ENCODE data around the gene MPZL1. TPM values are rescaled to one million over a fixed set of nuclear protein-coding genes. Genes with fewer than 3 reads are reported as not detected.
"Not testable (repeated sequence)": the region's sequence is repeated elsewhere in the genome, so short reads cannot be mapped to it uniquely, and the experiment has no call there.

Gene MPZL1
- total and polyA plus RNA-seq, 2 donors (not counting 3 experiments of a cell fraction or from before 2014, with no cell fraction given): 41.7 to 99.1 TPM

GRCh38 chr1:167742392-167743057, 20.7 kb downstream of the MPZL1 start:
- intact Hi-C loops (cut with micrococcal nuclease); H4K20me1 ChIP-seq (replicated peaks; ENCODE audit: control insufficient read depth, extremely low read depth, insufficient read depth, low read length); BruUV-seq (replicated peaks); H3K4me2 ChIP-seq (ENCODE audit: insufficient read depth, low read length); POLR2A ChIA-PET; H3K9me3 ChIP-seq (replicated peaks; ENCODE audit: control insufficient read depth, insufficient read depth, low read length); H3K4me1 ChIP-seq (ENCODE audit: control insufficient read depth, extremely low read depth, insufficient read depth, low read length); FAIRE-seq; H3K27me3 ChIP-seq (ENCODE audit: control insufficient read depth in 2 of 2, insufficient read depth in 2 of 2, low read length in 2 of 2); H2AFZ ChIP-seq (ENCODE audit: low read depth, low read length); H3K9ac ChIP-seq (replicated peaks; ENCODE audit: extremely low read depth, insufficient read depth, low read length); H3K9me1 ChIP-seq (replicated peaks; ENCODE audit: control insufficient read depth, extremely low read depth, insufficient read depth, low read length); DNase-seq (ENCODE audit: low read depth, low spot score); H3K4me3 ChIP-seq (replicated peaks in 1 of 3; ENCODE audit: insufficient read depth in 1 of 3, low read depth in 1 of 3, low read length in 3 of 3); dilution Hi-C loops (cut with MboI; ENCODE audit: extremely low pct_ligation_motif_present, low sequenced_read_pairs); CTCF ChIA-PET; H3K36me3 ChIP-seq (ENCODE audit: control insufficient read depth in 2 of 2, extremely low read depth in 1 of 2, insufficient read depth in 2 of 2, low read length in 2 of 2); H3K27ac ChIP-seq (ENCODE audit: insufficient read depth, low read depth, low read length): not testable (repeated sequence)
- peaks cover 54% of the 10 kb centered on the region for H3K79me2 ChIP-seq (ENCODE audit: control insufficient read depth, insufficient read depth, low read length)

- no peaks in the 10 kb centered on the region for H3K9me3 ChIP-seq (replicated peaks; ENCODE audit: control insufficient read depth, insufficient read depth, low read length)
- H3K9me1 ChIP-seq (replicated peaks; ENCODE audit: control insufficient read depth, extremely low read depth, insufficient read depth, low read length): no peaks in the 10 kb centered on the region
- no TSS peak for BruUV-seq (replicated peaks)
- ChIA-PET CTCF (no interaction called here), POLR2A (no interaction called here)
- TF ChIP-seq POLR2A (IDR thresholded peaks at IDR 0.05; ENCODE audit: low read depth, low read length) (no peak), FOS (IDR thresholded peaks at IDR 0.05; ENCODE audit: borderline replicate concordance, insufficient read depth, low read length) (no peak), POLR2AphosphoS5 (IDR thresholded peaks at IDR 0.05; ENCODE audit: insufficient read depth, low read depth, low read length) (no peak), MYC (IDR thresholded peaks at IDR 0.05; ENCODE audit: low read depth, low read length) (no peak), GATA2 (IDR thresholded peaks at IDR 0.05; ENCODE audit: insufficient read depth, insufficient read length, low read depth, low read length) (no peak), CTCF (IDR thresholded peaks at IDR 0.05; ENCODE audit: extremely low read depth in 1 of 2, insufficient read depth in 1 of 2, low read depth in 1 of 2, low read length in 2 of 2) (no peak), MAX (IDR thresholded peaks at IDR 0.05; ENCODE audit: insufficient read depth, insufficient read length) (no peak), JUN (IDR thresholded peaks at IDR 0.05; ENCODE audit: borderline replicate concordance, insufficient read depth, insufficient read length, low read depth) (no peak), EZH2 (IDR thresholded peaks at IDR 0.05; ENCODE audit: borderline replicate concordance, low read depth, low read length, severe bottlenecking) (no peak)
- no peak overlapping the region for H3K27ac ChIP-seq (ENCODE audit: insufficient read depth, low read depth, low read length)
- peaks cover 6% of the 10 kb centered on the region for H4K20me1 ChIP-seq (replicated peaks; ENCODE audit: control insufficient read depth, extremely low read depth, insufficient read depth, low read length)
- no peaks in the 10 kb centered on the region for H3K27me3 ChIP-seq (ENCODE audit: control insufficient read depth in 2 of 2, insufficient read depth in 2 of 2, low read length in 2 of 2)
- dilution Hi-C loops (cut with MboI; ENCODE audit: extremely low pct_ligation_motif_present, low sequenced_read_pairs) (no loop called here), intact Hi-C loops (cut with micrococcal nuclease) (no loop called here)
- DNase-seq (ENCODE audit: low read depth, low spot score): no peak
- FAIRE-seq: no peak
- H3K36me3 ChIP-seq (ENCODE audit: control insufficient read depth in 2 of 2, extremely low read depth in 1 of 2, insufficient read depth in 2 of 2, low read length in 2 of 2): no peaks in the 10 kb centered on the region
- no peaks in the 10 kb centered on the region for H3K4me1 ChIP-seq (ENCODE audit: control insufficient read depth, extremely low read depth, insufficient read depth, low read length)
- H3K4me2 ChIP-seq (ENCODE audit: insufficient read depth, low read length): no peak overlapping the region
- no peak overlapping the region for H2AFZ ChIP-seq (ENCODE audit: low read depth, low read length)
- H3K79me2 ChIP-seq (ENCODE audit: control insufficient read depth, insufficient read depth, low read length): peaks cover 63% of the 10 kb centered on the region
- H3K9ac ChIP-seq (replicated peaks; ENCODE audit: extremely low read depth, insufficient read depth, low read length): no peak overlapping the region
- no peak overlapping the region for H3K4me3 ChIP-seq (replicated peaks in 1 of 3; ENCODE audit: insufficient read depth in 1 of 3, low read depth in 1 of 3, low read length in 3 of 3)
These were observed 23.1 kb downstream of the MPZL1 start for GRCh38 chr1:167744901-167745300.
